Measurements from ENCODE around the gene GRID1.

The GRID1 gene

GRCh38 chr10:85594239-85594638 lies 772.4 kb downstream of the GRID1 start:
- DNase-seq (ENCODE audit: low read depth), result no peak

GRCh38 chr10:85593226-85593772 lies 773.3 kb downstream of the GRID1 start:
- no peak for DNase-seq (ENCODE audit: low read depth)

- DNase-seq (ENCODE audit: low read depth), result no peak
Observed at GRCh38 chr10:85581371-85581770, 785.2 kb downstream of the GRID1 start.

GRCh38 chr10:85580585-85580984 lies 786.0 kb downstream of the GRID1 start:
- no peak for DNase-seq (ENCODE audit: low read depth)

GRCh38 chr10:85578860-85579259 lies 787.7 kb downstream of the GRID1 start:
- DNase-seq (ENCODE audit: low read depth), result no peak

- no peak for DNase-seq (ENCODE audit: low read depth)
Observed at GRCh38 chr10:85575441-85575840, 791.2 kb downstream of the GRID1 start.

GRCh38 chr10:85570871-85571270 lies 795.7 kb downstream of the GRID1 start:
- DNase-seq (ENCODE audit: low read depth), result no peak

GRCh38 chr10:85565381-85565780 lies 801.2 kb downstream of the GRID1 start:
- no peak for DNase-seq (ENCODE audit: low read depth)

GRCh38 chr10:85558533-85558932 lies 808.1 kb downstream of the GRID1 start:
- DNase-seq (ENCODE audit: low read depth), result no peak

- DNase-seq (ENCODE audit: low read depth), result no peak
Observed at GRCh38 chr10:85557706-85558105, 808.9 kb downstream of the GRID1 start.

GRCh38 chr10:85557077-85557476 lies 809.5 kb downstream of the GRID1 start:
- no peak for DNase-seq (ENCODE audit: low read depth)

Measured in stimulated activated CD8-positive, alpha-beta memory T cell treated with anti-CD3 and anti-CD28 coated beads, Interleukin-12 subunit alpha, Interleukin-12 subunit beta, amount 100 ng/mL, for 1 hour (primary cell).